ENCODE results near the gene SMTN.

SMTN gene

DNA sequence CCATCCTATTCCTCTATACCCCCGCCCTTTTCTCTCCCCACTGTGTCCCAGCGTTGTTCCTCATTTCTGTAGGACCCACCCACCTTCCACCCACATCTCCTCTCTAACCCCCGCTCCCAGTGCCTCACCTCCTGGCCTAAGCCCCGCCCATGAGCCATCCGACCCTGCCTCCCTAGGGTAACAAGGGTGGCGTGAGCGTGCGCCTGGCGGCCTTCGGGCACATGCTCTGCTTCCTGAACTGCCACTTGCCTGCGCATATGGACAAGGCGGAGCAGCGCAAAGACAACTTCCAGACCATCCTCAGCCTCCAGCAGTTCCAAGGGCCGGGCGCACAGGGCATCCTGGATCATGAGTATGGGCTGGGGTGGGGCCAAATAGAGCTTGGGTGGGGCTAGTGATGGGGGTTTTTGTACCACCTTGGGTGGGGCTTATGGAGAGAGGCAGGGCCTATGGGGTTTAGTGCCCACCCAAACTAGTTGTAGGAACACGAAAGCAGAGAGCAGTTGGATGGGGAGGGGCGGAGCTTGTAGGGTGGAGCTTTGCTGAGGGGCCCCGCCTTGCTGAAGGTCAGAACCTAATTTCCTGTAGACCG is 46.2 kb downstream of the SMTN start:
- no peak for DNase-seq (ENCODE audit: low read depth)

DNA sequence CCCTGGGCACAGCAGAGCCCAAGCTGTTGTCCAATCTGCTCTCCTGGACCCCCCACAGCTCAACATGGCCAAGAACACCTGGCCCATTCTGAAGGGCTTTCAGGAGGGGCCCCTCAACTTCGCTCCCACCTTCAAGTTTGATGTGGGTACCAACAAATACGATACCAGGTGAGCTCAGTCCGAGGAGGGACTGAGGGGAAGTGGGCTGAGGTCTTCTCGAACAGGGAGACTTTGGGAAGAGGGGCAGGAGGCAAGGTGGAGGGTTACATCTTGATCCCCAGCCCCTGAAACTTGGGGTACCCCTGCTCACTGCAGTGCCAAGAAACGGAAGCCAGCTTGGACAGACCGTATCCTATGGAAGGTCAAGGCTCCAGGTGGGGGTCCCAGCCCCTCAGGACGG is 47.0 kb downstream of the SMTN start:
- DNase-seq (ENCODE audit: low read depth) = no peak

DNA sequence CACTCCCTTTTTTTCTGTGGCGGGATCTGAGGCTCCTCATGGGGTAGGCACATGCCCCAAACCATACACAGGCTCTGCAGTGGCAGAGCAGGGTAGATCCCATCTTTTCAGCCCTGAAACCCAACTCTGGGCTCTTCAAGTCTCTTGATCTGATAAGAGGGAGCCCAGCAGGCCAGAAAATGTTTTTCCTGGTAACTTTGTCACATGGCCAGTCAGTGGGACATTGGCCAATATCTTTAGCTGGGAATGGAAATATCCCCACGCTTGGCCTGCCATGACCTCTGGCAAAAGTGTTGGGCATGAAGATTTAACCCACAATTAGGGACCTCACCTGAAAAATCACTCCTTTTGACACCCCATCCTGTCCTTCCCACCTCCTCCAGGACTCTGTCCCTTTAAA is 49.8 kb downstream of the SMTN start:
- no peak for DNase-seq (ENCODE audit: low read depth)

DNA sequence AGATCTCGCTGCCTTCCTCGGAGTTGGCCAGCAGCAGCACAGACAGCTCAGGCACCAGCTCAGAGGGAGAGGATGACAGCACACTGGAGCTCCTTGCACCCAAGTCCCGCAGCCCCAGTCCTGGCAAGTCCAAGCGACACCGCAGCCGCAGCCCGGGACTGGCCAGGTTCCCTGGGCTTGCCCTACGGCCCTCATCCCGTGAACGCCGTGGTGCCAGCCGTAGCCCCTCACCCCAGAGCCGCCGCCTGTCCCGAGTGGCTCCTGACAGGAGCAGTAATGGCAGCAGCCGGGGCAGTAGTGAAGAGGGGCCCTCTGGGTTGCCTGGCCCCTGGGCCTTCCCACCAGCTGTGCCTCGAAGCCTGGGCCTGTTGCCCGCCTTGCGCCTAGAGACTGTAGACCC is 52.8 kb downstream of the SMTN start:
- no peak for DNase-seq (ENCODE audit: low read depth)

DNA sequence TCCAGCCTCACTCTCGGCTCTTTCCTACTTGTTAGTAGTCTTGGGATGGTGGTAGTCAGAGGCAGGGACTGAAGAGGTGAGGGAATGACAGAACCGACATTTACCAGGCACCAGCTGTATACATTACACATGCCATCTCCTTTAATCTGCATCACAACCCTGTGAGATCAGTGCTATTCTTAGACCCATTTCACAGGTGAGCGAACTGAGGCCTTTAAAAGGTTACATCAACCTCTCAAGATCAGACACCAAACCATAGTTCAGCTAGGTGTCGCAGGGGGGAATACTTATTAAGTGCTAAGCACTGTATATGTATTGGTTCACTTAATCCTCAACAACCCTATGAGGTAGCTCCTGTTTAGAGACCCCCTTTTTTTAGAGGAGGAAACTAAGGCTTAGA is 53.6 kb downstream of the SMTN start:
- no peak for DNase-seq (ENCODE audit: low read depth)

DNA sequence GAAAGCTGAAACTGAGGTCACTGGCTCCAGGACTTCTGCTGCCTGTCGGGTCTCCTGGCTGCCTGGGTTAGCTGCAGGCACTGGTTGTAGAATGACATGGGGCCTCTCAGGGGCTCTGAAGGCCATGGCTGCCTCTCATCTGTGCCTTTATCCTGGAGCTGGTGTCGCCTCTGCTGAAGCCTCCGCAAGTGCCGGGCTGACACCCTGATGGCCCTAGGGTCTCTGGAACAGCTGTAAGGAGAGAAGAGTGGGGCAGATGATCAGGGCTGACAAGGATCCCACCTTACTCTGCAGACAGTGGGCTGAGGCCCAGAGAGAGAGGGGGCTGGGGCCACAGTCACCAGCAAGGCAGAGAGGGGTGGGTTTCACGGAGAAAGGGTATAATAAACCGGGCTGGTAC is 54.6 kb downstream of the SMTN start:
- DNase-seq (ENCODE audit: low read depth) = no peak

DNA sequence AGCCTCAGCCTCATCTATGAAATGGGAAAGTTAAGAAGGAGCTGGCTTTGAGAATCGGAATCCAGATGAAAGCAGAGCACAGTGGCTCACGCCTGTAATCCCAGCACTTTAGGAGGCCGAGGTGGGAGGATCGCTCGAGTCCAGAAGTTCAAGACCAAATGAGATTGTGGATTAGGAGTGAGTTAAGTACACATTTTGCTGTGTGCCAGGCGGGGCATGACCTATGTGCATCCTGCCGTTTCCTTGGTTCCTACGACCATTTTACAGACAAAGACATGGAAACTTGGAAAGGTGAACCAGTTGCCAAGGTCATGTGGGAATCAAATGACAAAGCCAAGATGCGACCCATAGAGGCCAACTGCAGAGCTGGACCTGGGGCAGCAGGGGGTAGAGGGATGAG is 55.0 kb downstream of the SMTN start:
- no peak for DNase-seq (ENCODE audit: low read depth)

DNA sequence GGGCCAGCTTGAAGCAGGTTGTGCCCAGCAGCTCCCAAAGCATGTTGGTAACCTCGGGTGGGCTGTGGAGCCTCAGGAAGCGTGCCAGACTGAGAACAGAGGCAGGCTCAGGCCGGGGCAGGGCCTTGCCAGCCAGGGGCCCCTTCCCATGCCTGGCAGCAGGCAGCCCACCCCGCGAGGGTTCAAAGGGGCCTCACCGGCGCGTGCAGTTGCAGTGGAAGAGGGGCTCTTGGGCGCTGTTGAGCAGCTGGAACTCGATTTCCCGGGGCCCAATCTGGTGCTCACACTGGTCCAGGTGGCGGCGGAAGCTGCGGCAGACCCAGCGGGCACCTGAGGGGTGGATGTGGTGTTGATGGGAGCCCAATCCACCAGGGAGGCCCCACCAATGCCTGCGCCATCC is 55.6 kb downstream of the SMTN start:
- DNase-seq (ENCODE audit: low read depth) = no peak

DNA sequence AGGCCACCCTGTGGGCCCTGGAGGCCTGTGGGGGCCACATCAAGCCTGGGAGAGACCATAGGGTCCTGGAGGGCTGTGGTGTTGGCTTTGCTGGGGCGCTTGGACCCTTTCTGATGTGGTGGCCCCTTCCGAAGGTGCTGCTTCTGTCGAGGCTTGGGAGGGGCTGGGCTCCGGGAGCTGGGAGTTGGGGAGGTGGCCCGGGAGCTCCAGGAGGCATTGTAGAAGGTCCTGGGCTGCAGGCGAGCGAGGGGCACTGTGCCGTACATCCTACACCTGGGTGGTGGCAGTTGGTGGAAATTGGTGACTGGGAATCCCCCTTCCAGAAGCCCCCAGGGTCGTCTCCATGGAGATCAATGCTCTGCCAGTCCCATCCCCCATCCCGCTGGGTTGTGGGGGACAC is 56.6 kb downstream of the SMTN start:
- no peak for DNase-seq (ENCODE audit: low read depth)

DNA sequence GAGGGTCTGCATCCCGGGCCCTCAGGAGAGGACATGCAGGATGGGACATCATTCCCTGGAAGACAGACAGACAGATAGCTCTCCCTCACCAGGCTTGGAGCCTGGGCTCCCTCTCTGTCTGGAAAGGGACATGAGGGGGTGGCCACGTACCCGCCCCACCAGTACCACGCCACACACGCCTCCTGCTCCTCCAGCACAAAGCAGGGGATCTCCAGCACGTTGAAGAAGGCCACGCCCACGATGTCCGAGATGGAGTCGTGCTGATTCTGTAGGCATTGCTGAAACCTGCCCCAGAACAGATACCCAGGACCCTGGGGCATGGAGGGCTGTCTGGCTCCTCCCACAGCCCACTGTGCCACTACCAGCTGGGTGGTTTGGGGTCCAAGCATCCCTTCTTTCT is 57.0 kb downstream of the SMTN start:
- DNase-seq (ENCODE audit: low read depth) = no peak

DNA sequence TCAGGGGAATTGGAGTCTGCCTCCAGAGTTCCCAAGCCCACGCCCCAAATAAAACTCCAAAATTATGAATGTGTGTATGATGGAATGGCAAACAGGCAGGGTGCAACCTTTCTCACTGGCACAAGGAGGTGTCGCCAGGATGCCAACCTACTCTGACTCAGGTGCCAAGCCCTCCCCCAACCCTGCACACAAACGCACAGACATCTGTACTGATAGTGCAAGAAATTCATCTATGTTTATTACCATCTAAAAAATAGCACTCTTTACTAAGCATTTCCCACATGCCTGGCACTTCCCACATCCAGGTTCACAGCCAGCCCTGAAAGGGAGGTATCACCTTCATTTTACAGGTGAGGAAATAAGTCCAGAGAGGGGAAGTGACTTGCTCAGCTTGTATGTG is 57.9 kb downstream of the SMTN start:
- no peak for DNase-seq (ENCODE audit: low read depth)

DNA sequence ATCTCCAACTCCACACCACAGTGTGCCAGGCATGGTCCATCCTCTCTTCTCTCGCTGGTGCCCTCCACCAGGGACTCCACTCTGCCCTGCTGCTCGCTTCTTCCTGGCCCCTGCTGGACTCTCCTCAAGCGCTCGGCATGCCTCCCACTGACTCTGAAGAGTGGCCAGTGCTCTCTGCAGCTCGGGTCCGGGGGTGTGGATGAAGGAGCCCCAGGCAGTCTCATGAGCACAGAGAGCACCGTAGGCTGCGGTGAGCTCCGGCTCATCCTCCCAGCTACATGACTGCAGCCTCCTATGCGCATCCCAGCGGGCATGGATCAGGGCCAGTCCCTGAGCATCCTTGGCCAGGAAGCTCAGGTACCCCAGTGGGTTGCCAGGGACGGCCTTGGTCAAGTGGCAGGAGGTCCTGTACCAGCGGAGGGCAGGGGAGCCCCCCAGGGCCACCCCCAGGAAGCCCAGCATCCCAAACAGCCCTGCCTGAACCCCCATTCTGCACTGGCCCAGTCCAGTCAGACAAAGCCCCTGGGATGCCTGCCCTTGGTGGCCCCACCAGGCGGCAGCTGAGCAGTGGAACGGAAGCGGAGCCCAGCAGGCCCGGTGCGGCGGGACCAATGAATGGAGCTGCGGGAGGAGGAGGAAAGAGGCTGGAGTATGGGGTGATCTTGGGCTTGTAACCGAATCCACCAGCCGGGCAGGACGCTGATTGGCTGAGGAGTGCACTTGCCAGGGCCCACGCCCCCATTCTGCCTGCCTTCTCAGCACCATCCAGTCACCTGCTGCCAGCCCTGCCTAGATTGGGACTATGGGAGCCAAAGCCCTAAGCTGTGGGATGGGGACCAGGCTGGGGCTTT is 59.0 kb downstream of the SMTN start, which contains the start of gene PLA2G3:
Gene PLA2G3 (minus strand): TSS at position 643 of the 851 bp plus-strand sequence. CDS start 154 bp downstream, at position 489.
- no peak for DNase-seq (ENCODE audit: low read depth)

DNA sequence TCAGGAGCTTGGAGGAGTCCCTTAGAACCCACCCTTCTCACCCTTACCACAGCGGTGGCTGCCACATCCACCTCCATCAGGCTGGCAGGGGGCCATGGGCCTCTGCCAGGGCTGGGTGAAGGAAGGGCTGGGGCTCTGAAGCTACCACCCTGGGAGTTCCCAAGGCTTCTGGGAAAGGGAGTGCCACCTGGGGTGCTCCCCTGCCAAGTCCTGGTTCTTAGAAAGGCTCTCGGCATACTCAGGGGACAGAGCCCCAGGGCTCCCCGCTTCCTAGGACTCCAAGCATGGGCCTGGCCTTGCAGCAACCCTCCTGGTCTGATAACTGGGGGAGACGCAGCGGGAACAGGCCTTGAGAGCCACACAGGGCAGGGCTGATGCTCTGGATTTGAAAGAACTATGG is 59.6 kb downstream of the SMTN start:
- no peak for DNase-seq (ENCODE audit: low read depth)

DNA sequence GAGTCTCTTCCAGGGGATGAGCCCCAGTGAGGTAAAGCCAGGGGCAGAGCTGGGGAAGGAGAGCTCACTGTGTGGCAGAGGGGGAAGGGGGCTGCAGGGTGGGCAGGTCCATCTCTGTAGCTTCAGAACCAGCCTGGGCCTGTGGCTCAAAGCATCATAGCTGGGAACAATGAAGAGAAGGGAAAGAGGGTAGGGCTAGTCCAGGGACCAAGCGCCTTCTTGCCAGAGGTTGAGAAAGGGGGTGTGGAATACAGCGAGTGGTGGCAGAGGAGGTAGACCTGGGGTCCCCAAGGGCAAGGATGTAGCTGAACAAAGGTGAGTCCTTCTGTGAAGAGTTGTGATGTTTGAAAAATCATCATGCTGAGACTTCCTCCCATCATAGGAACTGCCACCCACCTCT is 60.4 kb downstream of the SMTN start:
- no peak for DNase-seq (ENCODE audit: low read depth)

DNA sequence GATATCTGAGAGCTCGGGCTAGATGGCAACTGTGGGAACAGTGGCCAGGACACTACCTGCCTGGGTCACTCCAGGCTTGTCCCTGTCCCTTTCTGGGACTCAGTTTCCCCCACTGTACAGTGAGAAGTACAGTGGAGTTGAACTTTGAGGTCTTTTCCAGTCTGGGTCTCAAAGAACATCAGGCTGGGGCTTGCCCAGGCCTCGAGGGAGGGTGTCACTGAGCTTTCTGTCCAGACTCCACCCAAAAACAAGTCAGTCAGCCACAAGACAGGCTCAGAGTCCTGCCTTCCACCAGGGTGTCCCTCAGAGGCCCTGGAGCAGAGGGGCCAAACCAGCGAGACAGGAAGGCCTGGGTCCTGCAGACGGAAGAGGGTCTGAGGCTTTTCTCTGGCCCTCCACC is 61.2 kb downstream of the SMTN start:
- DNase-seq (ENCODE audit: low read depth) = no peak

DNA sequence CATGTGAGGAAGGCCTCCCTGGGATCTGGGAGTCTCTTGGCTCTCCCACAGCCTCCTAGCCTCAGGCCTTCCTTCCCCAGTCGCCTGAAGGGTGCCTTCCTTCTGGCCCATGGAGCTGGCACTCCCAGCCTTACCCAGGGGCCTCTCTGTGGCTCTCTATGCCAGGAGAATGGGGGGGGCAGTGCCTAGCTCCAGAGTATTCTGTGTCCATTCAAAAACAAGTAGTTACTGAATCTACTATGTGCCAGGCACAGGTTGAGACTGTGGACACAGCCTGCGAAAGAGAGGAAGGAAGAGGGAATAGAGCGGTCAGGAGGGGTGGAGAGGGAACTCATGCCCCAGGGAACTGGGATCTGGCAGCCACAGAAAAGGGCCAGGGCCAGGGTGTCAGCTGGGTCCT is 61.9 kb downstream of the SMTN start:
- no peak for DNase-seq (ENCODE audit: low read depth)

DNA sequence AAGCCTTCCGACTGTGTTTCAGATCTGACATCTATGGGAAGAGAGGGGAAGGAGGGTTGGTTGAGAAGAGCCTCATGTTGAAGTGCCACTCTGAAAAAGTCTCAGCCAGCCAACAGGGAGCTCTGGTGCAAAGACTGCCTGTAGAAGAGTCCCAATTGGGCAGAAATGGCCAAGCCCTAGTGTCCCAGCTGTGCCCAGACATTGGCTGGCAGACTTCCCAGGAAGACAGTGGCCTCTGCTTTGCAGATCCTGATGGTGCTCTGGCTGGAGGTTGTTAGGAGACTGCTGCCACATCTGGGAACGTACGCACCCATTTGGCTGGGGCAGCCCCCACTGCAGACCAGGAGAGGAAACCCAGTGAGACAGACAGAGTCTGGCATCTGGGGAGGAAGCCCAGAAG is 62.4 kb downstream of the SMTN start:
- DNase-seq (ENCODE audit: low read depth) = no peak

DNA sequence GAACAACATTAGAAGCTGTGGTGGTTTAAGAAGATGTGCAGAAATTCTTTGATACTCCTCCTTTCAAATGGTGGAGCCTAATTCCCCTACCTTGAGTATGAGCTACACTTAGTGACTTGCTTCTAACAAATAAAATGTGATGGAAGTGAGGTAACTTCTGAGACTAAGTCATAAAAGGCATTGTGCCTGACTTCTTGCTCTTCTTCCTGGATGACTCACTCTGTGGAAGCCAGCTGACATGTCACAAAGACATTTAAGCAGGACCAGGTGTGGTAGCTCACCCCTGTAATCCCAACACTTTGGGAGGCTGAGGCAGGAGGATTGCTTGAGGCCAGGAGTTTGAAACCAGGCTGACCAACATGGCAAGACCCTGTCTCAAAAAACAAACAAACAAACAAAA is 63.1 kb downstream of the SMTN start:
- no peak for DNase-seq (ENCODE audit: low read depth)

DNA sequence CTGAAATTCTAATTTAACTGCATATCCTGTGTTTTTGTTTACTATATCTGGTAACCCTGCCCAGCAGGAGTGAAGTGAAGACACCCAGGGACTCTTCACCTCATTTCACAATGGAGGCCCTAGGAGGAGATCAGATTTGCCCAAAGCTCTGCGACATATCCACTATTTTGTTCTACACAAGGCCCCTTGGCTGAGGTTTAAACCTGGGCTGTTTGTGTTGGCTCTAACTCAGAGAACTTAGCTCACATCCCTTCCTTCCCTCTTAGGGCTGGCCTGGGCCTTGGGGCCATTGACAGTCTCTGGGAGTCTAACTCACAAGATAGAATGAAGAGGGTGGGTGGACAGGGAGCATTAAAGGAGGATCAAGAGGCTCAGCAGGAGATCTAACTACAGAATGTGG is 67.4 kb downstream of the SMTN start:
- DNase-seq (ENCODE audit: low read depth) = no peak

DNA sequence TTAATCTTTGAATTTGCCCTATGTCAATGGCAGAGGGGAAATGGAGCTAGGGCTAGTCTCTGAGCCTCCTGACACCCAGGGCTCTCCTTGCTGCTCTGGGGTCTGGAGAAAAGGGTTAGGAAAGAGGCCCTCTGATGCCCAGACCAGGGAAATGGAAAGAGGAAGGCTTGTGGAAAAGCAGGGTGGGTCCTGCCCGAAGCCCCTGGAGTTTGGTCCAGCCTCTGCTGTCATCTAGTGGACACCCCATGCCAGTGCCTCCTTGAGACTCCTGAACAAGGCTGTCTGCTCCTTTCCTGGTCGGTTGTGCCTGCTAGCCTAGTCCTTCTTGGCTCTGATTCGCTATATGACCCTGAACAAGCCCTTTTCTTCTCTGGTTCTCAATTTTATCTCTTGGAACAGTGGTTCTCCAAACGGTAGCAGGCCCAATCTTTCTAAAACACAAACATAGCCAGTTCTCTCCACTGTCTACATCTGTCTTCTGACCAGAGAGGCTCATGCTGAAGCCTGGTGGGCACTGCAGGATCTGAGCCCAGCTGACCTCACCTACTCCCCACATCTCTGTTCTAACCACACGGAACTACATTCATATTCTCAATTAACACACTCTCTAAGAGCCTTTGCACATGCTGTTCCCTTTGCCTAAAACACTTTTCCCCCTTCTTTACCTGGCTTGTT is 68.0 kb downstream of the SMTN start:
- no peak for DNase-seq (ENCODE audit: low read depth)

DNA sequence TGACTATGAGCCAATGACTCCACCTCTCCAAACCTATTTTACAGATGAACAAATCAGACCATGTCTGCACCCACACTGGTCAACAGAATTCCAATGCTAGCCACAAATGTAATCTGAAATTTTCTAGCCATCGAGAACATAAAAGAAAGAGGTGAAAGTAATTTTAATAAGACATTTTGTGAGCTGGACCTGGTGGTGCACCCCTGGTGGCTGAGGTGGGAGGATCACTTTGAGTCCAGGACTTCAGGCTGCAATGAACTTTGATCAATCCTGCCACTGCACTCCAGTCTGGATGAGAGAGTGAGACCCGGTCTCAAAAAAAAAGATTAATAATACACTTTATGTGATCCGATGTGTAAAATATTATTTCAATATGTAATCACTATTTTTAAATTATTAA is 69.5 kb downstream of the SMTN start:
- DNase-seq (ENCODE audit: low read depth) = no peak

DNA sequence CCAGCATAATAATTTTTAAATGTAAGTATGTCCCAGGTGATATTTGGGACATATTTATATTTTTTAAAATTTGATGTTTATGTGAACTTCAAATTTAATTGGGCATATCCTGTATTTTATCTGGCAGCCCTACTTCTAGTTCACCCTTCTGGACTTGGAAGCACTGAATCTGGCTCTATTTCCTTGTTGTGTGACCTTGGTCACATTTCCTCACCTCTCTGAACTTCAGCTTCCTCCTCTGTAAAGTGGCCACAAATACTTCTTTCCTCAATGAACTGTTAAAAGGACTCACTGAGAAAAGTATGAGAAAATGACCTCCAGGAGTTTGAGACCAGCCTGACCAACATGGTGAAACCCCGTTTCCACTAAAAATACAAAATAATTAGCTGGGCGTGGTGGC is 70.8 kb downstream of the SMTN start:
- no peak for DNase-seq (ENCODE audit: low read depth)

DNA sequence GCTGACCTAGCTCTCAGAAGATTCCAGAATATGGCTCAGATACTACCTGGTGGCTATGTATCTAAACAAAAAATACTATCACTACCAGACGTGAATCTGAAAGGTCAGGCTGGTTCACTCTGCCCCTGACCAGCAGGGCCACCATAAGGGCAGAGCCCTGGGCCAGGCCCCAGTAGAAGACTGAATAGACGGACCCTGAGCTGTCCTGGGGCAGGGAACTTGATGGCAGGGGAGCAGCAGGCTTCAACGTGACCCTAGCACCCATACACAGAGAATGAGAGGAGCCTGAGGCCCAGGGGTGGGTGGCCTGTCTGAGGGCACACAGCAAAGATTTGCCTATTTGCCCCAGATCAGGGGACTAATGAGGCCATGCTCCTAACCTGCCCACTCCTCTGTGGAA is 72.2 kb downstream of the SMTN start:
- DNase-seq (ENCODE audit: low read depth) = no peak
